GM12875 (cell line): Measurements from ENCODE around the gene CPNE2.

Experiments
- H3K4me3 ChIP-seq: one replicate; pipeline ENCODE4 v1.5.1; 2011; ENCODE audit warnings: low read depth, low read length, control low read depth
- CTCF ChIP-seq: IDR thresholded peaks from 2 replicates; pipeline ENCODE4 v1.5.1; 2011; ENCODE audit warnings: low read depth, mild to moderate bottlenecking, control low read depth, inconsistent platforms, low read length, moderate library complexity, borderline replicate concordance; ENCODE audit not compliant: insufficient read depth

CPNE2 gene

DNA sequence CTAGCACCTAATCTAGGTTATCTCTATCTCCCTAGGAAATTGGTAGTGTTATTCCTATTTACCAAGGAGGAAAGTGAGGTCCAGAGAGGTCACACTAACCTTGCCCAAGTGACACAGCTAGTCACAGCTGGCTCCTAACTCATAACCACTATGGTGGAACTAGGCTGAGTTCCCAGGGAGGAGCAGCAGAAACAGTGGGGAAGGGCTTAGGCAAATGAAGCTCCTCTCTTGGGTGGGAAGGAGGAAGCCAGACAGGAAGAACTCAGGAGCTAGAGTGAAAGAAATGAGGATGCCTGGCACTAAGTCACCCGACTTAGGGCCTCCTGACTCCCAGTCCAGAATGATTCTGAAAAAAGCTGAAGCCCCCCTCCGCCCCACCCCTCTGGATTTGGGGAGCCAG lies 59.0 kb downstream of the CPNE2 start:
- no peak for TF ChIP-seq CTCF
- no peak overlapping the region for H3K4me3 ChIP-seq

- TF ChIP-seq CTCF: no peak
- H3K4me3 ChIP-seq: no peak overlapping the region
Observed at GRCh38 chr16:57152096-57153093, 60.0 kb downstream of the CPNE2 start.

- H3K4me3 ChIP-seq: no peak overlapping the region
- TF ChIP-seq CTCF: no peak
Observed at GRCh38 chr16:57153841-57154240, 61.5 kb downstream of the CPNE2 start.

GRCh38 chr16:57155702-57156350 lies 63.4 kb downstream of the CPNE2 start:
- TF ChIP-seq CTCF: no peak
- H3K4me3 ChIP-seq: no peak overlapping the region

- H3K4me3 ChIP-seq: no peak overlapping the region
- TF ChIP-seq CTCF: no peak
Observed at GRCh38 chr16:57156351-57156703, 63.9 kb downstream of the CPNE2 start.

- no peak overlapping the region for H3K4me3 ChIP-seq
- TF ChIP-seq CTCF: no peak
Observed at GRCh38 chr16:57157533-57157932, 65.2 kb downstream of the CPNE2 start.

GRCh38 chr16:57159447-57159846 lies 67.1 kb downstream of the CPNE2 start:
- H3K4me3 ChIP-seq: no peak overlapping the region
- TF ChIP-seq CTCF: no peak
